ENCODE measurements around the gene MINDY3.

The MINDY3 gene

DNA sequence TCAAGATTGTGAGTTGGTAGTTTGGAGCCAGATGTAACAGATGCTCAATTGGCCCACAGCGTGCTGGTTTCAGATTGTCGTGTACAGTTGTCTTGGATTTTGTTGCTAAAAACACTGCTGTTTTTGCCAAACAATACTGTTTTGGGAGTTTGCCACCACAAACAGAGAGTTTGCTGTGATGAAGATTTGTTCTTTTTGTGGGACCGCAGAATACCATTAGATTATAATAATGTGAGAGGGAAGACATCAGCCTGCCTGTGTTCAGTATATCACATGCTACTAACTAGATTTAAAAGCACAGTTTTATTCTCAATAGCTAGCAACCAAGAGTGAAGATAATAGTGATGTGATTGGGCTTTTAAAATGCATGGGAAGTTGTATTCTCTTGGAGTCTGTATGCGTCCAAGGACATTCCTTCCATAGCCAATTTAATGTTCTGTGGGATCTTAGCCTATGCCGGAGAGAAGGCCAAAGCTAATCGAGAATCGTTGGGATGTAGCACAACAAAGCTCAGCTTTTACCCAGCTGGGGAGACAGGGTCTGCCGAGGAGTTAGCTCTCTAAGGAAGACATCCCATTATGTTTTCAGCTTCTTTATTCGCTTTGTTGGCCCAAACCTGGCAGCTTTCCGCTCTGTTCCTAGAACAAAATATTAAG is 121.9 kb downstream of the MINDY3 start:
- DNase-seq (ENCODE audit: low spot score) = no peak

DNA sequence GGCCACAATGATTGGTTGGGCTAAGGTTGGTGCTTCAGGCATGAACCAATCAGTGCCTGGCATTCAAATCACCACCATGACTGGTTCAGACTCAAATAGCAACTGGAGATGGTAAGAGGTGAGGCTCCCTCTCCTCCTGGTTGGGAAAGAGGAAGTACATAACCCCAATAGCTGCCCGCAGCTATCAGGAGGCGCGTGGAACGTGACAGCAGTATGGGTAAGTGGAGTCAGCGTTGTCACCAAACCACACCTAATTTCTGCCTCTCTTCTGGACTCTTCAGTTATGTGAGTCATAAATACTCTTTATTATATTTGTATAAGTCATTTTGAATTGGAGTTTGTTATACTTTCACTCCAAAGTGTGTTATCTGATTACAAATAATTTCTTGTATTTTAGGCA is 122.7 kb downstream of the MINDY3 start:
- no peak for DNase-seq (ENCODE audit: low spot score)

DNA sequence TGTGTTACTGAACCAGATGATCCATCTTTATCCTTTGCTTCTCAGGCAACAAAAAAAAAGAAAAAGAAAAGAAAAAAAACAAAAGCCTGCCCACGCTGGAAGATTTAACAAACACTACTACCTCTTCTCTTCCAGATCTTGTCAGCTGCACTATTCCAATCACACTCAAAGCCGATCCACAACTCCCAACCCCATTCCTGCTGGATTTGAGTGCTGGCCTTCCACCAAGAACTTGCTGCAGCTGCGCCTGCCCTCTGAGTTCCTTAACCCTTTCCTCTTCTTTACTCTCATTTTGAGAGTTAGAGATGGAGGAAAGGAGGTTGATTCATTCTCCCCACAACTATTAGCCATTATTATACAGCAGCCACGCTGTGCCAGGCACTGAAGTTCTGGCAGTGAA is 124.5 kb downstream of the MINDY3 start:
- DNase-seq (ENCODE audit: low spot score) = no peak

DNA sequence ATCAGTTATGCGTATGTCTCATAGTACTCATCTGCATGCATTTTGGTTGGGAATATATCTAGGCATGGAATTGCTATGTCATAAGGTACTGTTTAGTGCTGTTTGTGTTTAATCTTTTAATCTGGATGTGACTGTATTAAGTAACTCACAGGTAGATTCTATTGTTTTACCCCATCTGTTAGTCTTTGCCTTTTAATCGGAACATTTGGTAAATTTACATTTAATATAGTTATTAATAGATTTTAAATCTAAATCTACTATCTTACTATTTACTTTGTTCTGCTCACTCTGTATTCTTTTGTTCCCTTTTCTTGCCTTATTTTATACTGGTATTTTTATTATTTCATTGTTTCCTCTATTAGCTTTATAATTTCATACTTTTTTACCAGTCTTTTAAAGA is 130.0 kb downstream of the MINDY3 start:
- DNase-seq (ENCODE audit: low spot score) = no peak

DNA sequence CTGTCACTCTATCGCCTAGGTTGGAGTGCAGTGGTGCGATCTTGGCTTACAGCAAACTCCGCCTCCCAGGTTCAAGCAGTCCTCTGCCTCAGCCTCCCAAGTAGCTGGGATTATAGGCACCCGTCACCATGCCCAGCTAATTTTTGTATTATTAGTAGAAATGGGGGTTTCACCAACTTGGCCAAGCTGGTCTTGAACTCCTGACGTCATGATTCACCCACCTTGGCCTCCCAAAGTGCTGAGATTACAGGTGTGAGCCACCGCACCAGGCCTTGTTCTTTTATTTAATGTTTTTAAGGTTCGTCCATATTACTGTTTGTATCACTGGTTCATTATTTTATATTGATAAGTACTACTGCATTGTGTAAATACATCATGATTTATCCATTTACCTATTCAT is 130.4 kb downstream of the MINDY3 start:
- DNase-seq (ENCODE audit: low spot score) = no peak
